Measurements from ENCODE around the gene MORN4. TPM values are rescaled to one million over a fixed set of nuclear protein-coding genes. Genes with fewer than 3 reads are reported as not detected.

Gene MORN4
- total RNA-seq, result 1 to 10 TPM in 4 of 6 experiments, under 1 TPM in 2; 0.69 to 3.9 (median 1.6) TPM
- long read RNA-seq, result 0 reads

- intact Hi-C loops (cut with DNase I), result no loop called here
- Histone ChIP-seq H3K27ac (no peak within 1 kb of the TSS), H3K4me1 (no peaks in the 10 kb centered on the region), H3K36me3 (no peaks in the 10 kb centered on the region), H3K27me3 (no peaks in the 10 kb centered on the region), H3K9me3 (no peaks in the 10 kb centered on the region), H3K4me3 (peak within 1 kb of the TSS; percentile 66 to 71 (median 67))
- TF ChIP-seq CTCF (IDR thresholded peaks at IDR 0.05), result no peak
- TF ChIP-seq POLR2A (IDR thresholded peaks at IDR 0.05), result no peak
- peak; percentile 92 to 95 (median 92) for DNase-seq
- peak; percentile 98 to 100 (median 100) for ATAC-seq
- under 1% methylated on average over 47 of the region's 62 CpGs for WGBS (ENCODE audit: insufficient coverage, low coverage, low lambda C conversion rate, missing lambda C conversion rate)
These were observed at the start of gene MORN4 for GRCh38 chr10:97632949-97633884. MORN4 (minus strand) TSS chr10:97633500; CDS start chr10:97619653, 13,847 bp downstream.

GRCh38 chr10:97682042-97682441, 48.7 kb upstream of the MORN4 start:
- Histone ChIP-seq H3K27ac (peak overlapping the region in 1 of 3 donors; percentile 98), H3K36me3 (peaks cover 0 to 23% (median 14%) of the 10 kb centered on the region in 4 donors), H3K27me3 (no peaks in the 10 kb centered on the region), H3K4me3 (no peak overlapping the region), H3K9me3 (no peaks in the 10 kb centered on the region), H3K4me1 (peaks cover 0 to 35% (median 17%) of the 10 kb centered on the region in 4 donors)
- ATAC-seq (peak in 1 of 4 donors; percentile 3), DNase-seq (peak in 1 of 3 donors; percentile 48)
- WGBS (ENCODE audit: insufficient coverage, low coverage, low lambda C conversion rate, missing lambda C conversion rate), result 76% methylated on average over 4 of the region's 4 CpGs
- intact Hi-C loops (cut with DNase I), result no loop called here
- no peak for TF ChIP-seq POLR2A (IDR thresholded peaks at IDR 0.05)
- TF ChIP-seq CTCF (IDR thresholded peaks at IDR 0.05), result no peak

- Histone ChIP-seq H3K27ac (no peak overlapping the region), H3K36me3 (peaks cover 0 to 45% (median 25%) of the 10 kb centered on the region in 4 donors), H3K9me3 (no peaks in the 10 kb centered on the region), H3K4me1 (peaks cover 0 to 32% (median 12%) of the 10 kb centered on the region in 4 donors), H3K27me3 (no peaks in the 10 kb centered on the region), H3K4me3 (no peak overlapping the region)
- intact Hi-C loops (cut with DNase I), result loop anchor here in 1 of 2 donors (10.0 kb wide), 1 partner anchor 55 kb away; the partner anchor contains the start of gene ZFYVE27
- 84% methylated on average over 6 of the region's 16 CpGs for WGBS (ENCODE audit: insufficient coverage, low coverage, low lambda C conversion rate, missing lambda C conversion rate)
- no peak for TF ChIP-seq CTCF (IDR thresholded peaks at IDR 0.05)
- TF ChIP-seq POLR2A (IDR thresholded peaks at IDR 0.05), result no peak
- DNase-seq (no peak), ATAC-seq (no peak)
These were observed 46.3 kb upstream of the MORN4 start for GRCh38 chr10:97679594-97679993.

- intact Hi-C loops (cut with DNase I), result loop anchor here in 1 of 2 donors (10.0 kb wide), 1 partner anchor 58 kb away; the partner anchor contains the start of gene ZFYVE27
- ATAC-seq (peak; percentile 80 to 85 (median 82)), DNase-seq (no peak)
- 100% methylated on average over 1 of the region's 2 CpGs for WGBS (ENCODE audit: insufficient coverage, low coverage, low lambda C conversion rate, missing lambda C conversion rate)
- no peak overlapping the region for H3K4me3 ChIP-seq
- TF ChIP-seq POLR2A (IDR thresholded peaks at IDR 0.05) (peak; percentile 13), CTCF (IDR thresholded peaks at IDR 0.05) (peak; percentile 70 to 93 (median 91))
- H3K4me1 ChIP-seq, result peaks cover 0 to 10% (median under 1%) of the 10 kb centered on the region in 4 donors
- no peaks in the 10 kb centered on the region for H3K27me3 ChIP-seq
- no peak overlapping the region for H3K27ac ChIP-seq
- H3K36me3 ChIP-seq, result peaks cover 0 to 51% (median 27%) of the 10 kb centered on the region in 4 donors
- H3K9me3 ChIP-seq, result no peaks in the 10 kb centered on the region
These were observed 43.7 kb upstream of the MORN4 start for GRCh38 chr10:97676770-97677581.
